ENCODE measurements around the gene IFI27L2. TPM values are rescaled to one million over a fixed set of nuclear protein-coding genes. Genes with fewer than 3 reads are reported as not detected.

IFI27L2 gene
- total RNA-seq, 1 experiment from 2014 or later: 28.6 TPM

- Histone ChIP-seq H4K20me1 (ENCODE audit: control insufficient read depth, insufficient read depth, insufficient read length) (no peaks in the 10 kb centered on the region), H3K56ac (ENCODE audit: insufficient read length, low read depth, low read length) (no peak overlapping the region), H4K8ac (replicated peaks; ENCODE audit: insufficient read length, low read depth, low read length) (no peak overlapping the region), H4K5ac (ENCODE audit: insufficient read length, low read depth, low read length) (no peak overlapping the region), H3K79me1 (ENCODE audit: insufficient read depth, low read depth, low read length, poor library complexity, severe bottlenecking) (no peaks in the 10 kb centered on the region), H3K4ac (ENCODE audit: low read depth, low read length) (no peak overlapping the region), H3K9me3 (ENCODE audit: control insufficient read depth, low read depth, low read length) (no peaks in the 10 kb centered on the region), H3K18ac (ENCODE audit: insufficient read length, low read depth, low read length) (no peak overlapping the region), H3K14ac (ENCODE audit: insufficient read depth, low read length) (no peak overlapping the region), H2AK5ac (ENCODE audit: insufficient read length, low read length) (no peak overlapping the region), H2BK5ac (ENCODE audit: insufficient read length, low read length) (no peak overlapping the region), H2BK15ac (ENCODE audit: low read depth, low read length) (no peak overlapping the region), H3K23ac (ENCODE audit: insufficient read length, low read depth, low read length) (no peak overlapping the region), H3K4me1 (ENCODE audit: insufficient read depth, low read length) (no peaks in the 10 kb centered on the region), H3K79me2 (ENCODE audit: insufficient read depth, low read length) (no peaks in the 10 kb centered on the region), H2BK12ac (ENCODE audit: insufficient read length, low read depth, low read length) (no peak overlapping the region), H3T11ph (ENCODE audit: low read length) (no peak overlapping the region), H2AFZ (ENCODE audit: low read length) (no peak overlapping the region), H3K27ac (ENCODE audit: insufficient read length, low read depth, low read length) (no peak overlapping the region), H2BK120ac (ENCODE audit: low read depth, low read length, poor library complexity, severe bottlenecking) (no peak overlapping the region), H4K91ac (ENCODE audit: insufficient read length, low read depth, low read length) (no peak overlapping the region), H3K27me3 (ENCODE audit: insufficient read depth, low read length) (no peaks in the 10 kb centered on the region), H3K23me2 (ENCODE audit: insufficient read length, low read depth, low read length, poor library complexity, severe bottlenecking) (no peaks in the 10 kb centered on the region), H3K4me2 (ENCODE audit: insufficient read depth, insufficient read length, low read length) (no peak overlapping the region), H3K9ac (ENCODE audit: extremely low read depth, insufficient read length, low read length) (no peak overlapping the region), H2BK20ac (ENCODE audit: low read depth, low read length, poor library complexity, severe bottlenecking) (no peak overlapping the region)
- H3K4me1 Mint-ChIP-seq: no peaks in the 10 kb centered on the region
- peaks cover 6 to 11% of the 10 kb centered on the region in 2 experiments; a peak in 2 of 5 replicates for H3K9me3 Mint-ChIP-seq
- H3K27ac Mint-ChIP-seq: no peak overlapping the region
- TF ChIP-seq CTCF (conservative IDR thresholded peaks at IDR 0.05): no peak
- H3K27me3 Mint-ChIP-seq (ENCODE audit: low read depth): peaks cover 34% of the 10 kb centered on the region
- no peak overlapping the region for H3K4me3 Mint-ChIP-seq
- H3K36me3 Mint-ChIP-seq (ENCODE audit: insufficient read depth in 1 of 3, low read depth in 3 of 3): no peaks in the 10 kb centered on the region
- no peak for DNase-seq
- no CpG with 5 or more reads among the region's 3 CpGs for WGBS (ENCODE audit: extremely low coverage, insufficient read length, low lambda C conversion rate)
Observed at GRCh38 chr14:94121485-94121884, 7.9 kb downstream of the IFI27L2 start.
